AG09309 (cell line): Measurements from ENCODE around the gene MALAT1.
"Not testable (repeated sequence)": the region's sequence is repeated elsewhere in the genome, so short reads cannot be mapped to it uniquely, and the experiment has no call there.

Experiments used
- DNase-seq: peaks from one replicate; pipeline ENCODE4 v3.0.0-alpha.2; 2010; ENCODE audit warnings: low read depth
- H3K4me3 ChIP-seq: 2 replicates; pipeline ENCODE4 v1.5.1; 2011; ENCODE audit warnings: mild to moderate bottlenecking, low read depth, low read length, moderate library complexity; ENCODE audit not compliant: control insufficient read depth
- CTCF ChIP-seq: IDR thresholded peaks from 2 replicates; pipeline ENCODE4 v1.5.1; 2011; ENCODE audit warnings: mild to moderate bottlenecking, low read depth, low read length, inconsistent platforms; ENCODE audit not compliant: insufficient read depth, control insufficient read depth; ENCODE audit errors: missing control alignments

MALAT1 gene

GRCh38 chr11:65503949-65504673 is 5.3 kb downstream of the MALAT1 start:
- TF ChIP-seq CTCF: no peak
- DNase-seq: no peak
- peak overlapping the region; percentile 74 for H3K4me3 ChIP-seq

GRCh38 chr11:65504674-65505465 is 6.0 kb downstream of the MALAT1 start:
- H3K4me3 ChIP-seq: peak overlapping the region; percentile 74
- no peak for DNase-seq
- no peak for TF ChIP-seq CTCF

- peak overlapping the region; percentile 74 for H3K4me3 ChIP-seq
- TF ChIP-seq CTCF: no peak
- no peak for DNase-seq
These were observed 6.8 kb downstream of the MALAT1 start for GRCh38 chr11:65505466-65506289.

DNA sequence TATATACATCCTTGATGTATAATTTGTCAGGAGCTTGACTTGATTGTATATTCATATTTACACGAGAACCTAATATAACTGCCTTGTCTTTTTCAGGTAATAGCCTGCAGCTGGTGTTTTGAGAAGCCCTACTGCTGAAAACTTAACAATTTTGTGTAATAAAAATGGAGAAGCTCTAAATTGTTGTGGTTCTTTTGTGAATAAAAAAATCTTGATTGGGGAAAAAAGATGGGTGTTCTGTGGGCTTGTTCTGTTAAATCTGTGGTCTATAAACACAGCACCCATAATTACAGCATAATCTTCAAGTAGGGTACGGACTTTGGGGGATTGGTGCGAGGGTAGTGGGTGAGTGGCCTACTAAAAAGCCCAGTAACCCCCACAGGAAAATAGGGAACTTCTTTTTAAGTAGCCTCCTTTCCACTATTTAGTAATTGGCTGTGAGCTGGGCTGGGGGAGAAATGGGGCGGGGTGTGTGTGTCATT is 7.5 kb downstream of the MALAT1 start:
- peak overlapping the region; percentile 74 for H3K4me3 ChIP-seq
- TF ChIP-seq CTCF: no peak
- DNase-seq: no peak

DNA sequence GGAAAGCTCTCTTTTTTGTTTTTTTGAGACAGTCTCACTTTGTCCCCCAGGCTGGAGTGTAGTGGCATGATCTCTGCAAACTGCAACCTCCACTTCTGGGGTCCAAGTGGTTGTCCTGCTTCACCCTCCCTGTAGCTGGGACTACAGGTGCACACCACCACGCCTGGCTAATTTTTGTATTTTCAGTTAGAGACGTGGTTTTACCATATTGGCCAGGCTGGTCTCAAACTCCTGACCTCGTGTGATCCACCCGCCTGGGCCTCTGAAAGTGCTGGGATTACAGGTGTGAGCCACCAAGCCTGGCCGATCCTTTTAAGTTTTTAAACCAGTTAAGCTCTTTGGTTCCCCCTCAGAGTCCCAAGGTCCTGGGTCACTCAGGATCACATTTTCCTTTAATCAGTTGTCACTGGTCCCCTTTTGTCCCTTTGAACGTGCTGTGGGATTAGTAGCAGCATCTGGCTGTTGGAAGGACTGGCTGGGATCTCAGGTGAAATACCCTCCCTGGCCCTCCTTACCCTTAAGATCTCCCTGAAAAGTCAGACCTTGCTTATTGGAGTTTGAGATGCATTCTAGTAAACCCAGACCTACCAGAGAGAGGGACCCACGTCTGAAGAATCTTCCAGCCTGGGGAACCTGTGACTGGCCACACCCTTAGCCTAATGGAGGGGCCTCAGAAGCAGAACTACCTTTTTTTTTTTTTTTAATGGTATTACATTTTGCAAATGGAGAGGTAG is 8.1 kb downstream of the MALAT1 start:
- H3K4me3 ChIP-seq: peak overlapping the region; percentile 74
- no peak for TF ChIP-seq CTCF
- DNase-seq: peak; percentile 95

GRCh38 chr11:65512311-65512710 is 13.5 kb downstream of the MALAT1 start:
- H3K4me3 ChIP-seq, DNase-seq: not testable (repeated sequence)
